Measurements from ENCODE around the gene CRIP1. TPM values are rescaled to one million over a fixed set of nuclear protein-coding genes. Genes with fewer than 3 reads are reported as not detected.

The CRIP1 gene
- total RNA-seq, 1 donor from 2014 or later, result 112 TPM

DNA sequence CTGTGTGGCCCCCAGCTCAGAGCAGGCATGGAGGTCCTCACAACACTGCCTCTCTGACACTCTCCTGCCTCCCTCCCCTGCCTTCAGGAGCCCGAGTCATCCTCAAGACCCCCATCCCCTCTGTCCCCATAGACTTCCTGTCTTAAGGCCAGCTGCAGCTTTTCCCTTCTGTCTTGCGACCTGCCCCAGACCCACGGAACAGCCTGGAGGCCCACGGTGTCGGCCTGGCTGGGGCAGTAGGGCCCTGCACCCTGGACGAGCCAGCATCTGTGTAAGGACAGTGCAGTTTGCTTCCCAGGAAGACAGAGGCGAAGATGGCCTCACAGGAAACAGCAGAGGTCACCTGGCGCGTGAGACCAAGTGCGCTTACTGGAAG is 14.0 kb downstream of the CRIP1 start:
- ATAC-seq (ENCODE audit: low read depth), result no peak
- intact Hi-C loops (cut with micrococcal nuclease), result no loop called here

DNA sequence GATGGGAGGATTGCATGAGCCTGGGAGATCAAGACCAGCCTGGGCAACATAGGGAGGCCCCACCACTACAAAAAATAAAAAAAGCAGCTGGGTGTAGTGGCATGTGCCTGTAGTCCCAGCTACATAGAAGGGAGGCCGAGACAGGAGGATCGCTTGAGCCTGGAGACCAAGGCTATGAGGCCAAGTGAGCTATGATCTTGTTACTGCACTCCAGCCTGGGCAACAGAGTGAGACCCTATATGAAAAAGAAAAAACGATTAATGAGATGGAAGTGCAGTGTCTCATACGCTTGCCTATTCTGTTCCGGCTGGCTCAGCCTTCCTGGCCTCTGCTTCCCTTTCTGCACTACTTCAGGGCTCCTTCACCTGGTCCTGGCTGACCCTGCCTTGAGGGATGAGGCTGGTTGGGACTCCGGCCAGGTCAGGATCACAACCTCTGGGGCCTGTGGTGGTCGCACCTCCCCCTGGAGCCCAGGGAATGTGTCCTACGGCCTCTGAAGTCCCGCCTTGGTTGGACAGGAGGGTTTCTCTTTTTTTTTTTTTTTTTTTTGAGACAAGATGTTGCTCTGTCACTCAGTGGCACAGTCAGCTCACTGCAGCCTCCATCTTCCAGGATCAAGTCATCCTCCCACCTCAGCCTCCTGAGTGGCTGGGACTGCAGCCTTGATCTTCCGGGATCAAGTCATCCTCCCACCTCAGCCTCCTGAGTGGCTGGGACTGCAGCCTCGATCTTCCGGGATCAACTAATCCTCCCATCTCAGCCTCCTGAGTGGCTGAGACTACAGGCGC is 15.0 kb downstream of the CRIP1 start:
- no peak for ATAC-seq (ENCODE audit: low read depth)
- TF ChIP-seq CTCF (IDR thresholded peaks at IDR 0.05), result no peak
- POLR2A ChIA-PET, result no interaction called here
- Mint-ChIP-seq H3K9me3 (no peaks in the 10 kb centered on the region), H3K27ac (no peak overlapping the region), H3K27me3 (peaks cover 4% of the 10 kb centered on the region), H3K36me3 (ENCODE audit: low read depth) (no peaks in the 10 kb centered on the region), H3K4me3 (no peak overlapping the region), H3K4me1 (no peaks in the 10 kb centered on the region)
- intact Hi-C loops (cut with micrococcal nuclease), result no loop called here
- no peak for DNase-seq
- CTCF ChIA-PET, result no interaction called here

More for the DNA sequence above, 14.0 kb downstream of the CRIP1 start:
- no peaks in the 10 kb centered on the region for H3K36me3 Mint-ChIP-seq (ENCODE audit: low read depth)
- H3K4me3 Mint-ChIP-seq, result no peak overlapping the region
- TF ChIP-seq CTCF (IDR thresholded peaks at IDR 0.05), result no peak
- peaks cover 4% of the 10 kb centered on the region for H3K27me3 Mint-ChIP-seq
- no peaks in the 10 kb centered on the region for H3K4me1 Mint-ChIP-seq
- CTCF ChIA-PET, result no interaction called here
- no peaks in the 10 kb centered on the region for H3K9me3 Mint-ChIP-seq
- no peak overlapping the region for H3K27ac Mint-ChIP-seq
- no peak for DNase-seq
- POLR2A ChIA-PET, result no interaction called here

- H3K4me3 Mint-ChIP-seq, result no peak overlapping the region
- no peaks in the 10 kb centered on the region for H3K9me3 Mint-ChIP-seq
- intact Hi-C loops (cut with micrococcal nuclease), result no loop called here
- CTCF ChIA-PET, result no interaction called here
- H3K27me3 Mint-ChIP-seq, result peaks cover 4% of the 10 kb centered on the region
- H3K4me1 Mint-ChIP-seq, result no peaks in the 10 kb centered on the region
- no peak for TF ChIP-seq CTCF (IDR thresholded peaks at IDR 0.05)
- POLR2A ChIA-PET, result no interaction called here
- ATAC-seq (ENCODE audit: low read depth), result no peak
- H3K27ac Mint-ChIP-seq, result no peak overlapping the region
- H3K36me3 Mint-ChIP-seq (ENCODE audit: low read depth), result no peaks in the 10 kb centered on the region
- DNase-seq, result no peak
These were observed 16.0 kb downstream of the CRIP1 start for GRCh38 chr14:105502446-105503295.

- POLR2A ChIA-PET, result no interaction called here
- Mint-ChIP-seq H3K36me3 (ENCODE audit: low read depth) (no peaks in the 10 kb centered on the region), H3K27me3 (peaks cover 7% of the 10 kb centered on the region), H3K27ac (no peak overlapping the region), H3K4me1 (no peaks in the 10 kb centered on the region), H3K9me3 (no peaks in the 10 kb centered on the region), H3K4me3 (no peak overlapping the region)
- no peak for TF ChIP-seq CTCF (IDR thresholded peaks at IDR 0.05)
- CTCF ChIA-PET, result no interaction called here
- ATAC-seq (ENCODE audit: low read depth), result no peak
- intact Hi-C loops (cut with micrococcal nuclease), result no loop called here
- no peak for DNase-seq
These were observed 16.6 kb downstream of the CRIP1 start for GRCh38 chr14:105503296-105503640.

DNA sequence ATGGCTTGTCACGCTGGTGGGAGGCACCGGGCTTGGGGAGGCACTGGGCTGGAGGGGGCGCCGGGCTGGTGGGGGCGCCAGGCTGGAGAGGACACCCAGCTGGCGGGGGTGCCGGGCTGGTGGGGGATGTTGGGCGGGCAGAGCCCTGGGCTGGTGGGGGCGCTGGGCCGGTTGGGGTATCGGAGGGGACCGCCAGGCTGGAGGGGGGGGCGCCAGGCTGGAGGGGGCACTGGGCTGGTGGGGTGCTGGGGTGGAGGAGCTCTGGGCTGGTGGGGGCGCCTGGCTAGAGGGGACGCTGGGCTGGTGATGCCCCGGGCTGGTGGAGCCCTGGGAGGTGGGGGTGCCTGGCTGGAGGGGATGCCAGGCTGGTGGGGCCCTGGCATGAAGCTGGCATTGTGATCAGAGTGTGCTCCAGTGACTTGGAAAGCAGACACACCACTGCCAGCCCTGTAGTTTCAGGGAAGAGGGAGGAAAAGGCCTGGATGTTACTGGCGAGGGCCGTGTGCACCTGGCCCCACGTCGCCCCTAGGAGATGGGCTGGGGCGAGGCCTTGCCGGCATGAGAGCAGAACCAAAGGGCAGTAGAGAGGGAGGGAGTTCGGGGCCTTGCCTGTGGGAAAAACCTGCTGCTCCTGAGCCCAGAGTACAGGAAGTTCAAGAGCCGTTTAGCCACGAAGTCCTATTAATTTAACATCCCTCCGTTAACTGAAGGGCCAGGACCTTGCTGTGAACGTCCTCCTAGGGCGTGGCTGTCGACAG is 17.4 kb downstream of the CRIP1 start:
- intact Hi-C loops (cut with micrococcal nuclease), result no loop called here
- Mint-ChIP-seq H3K9me3 (no peaks in the 10 kb centered on the region), H3K36me3 (ENCODE audit: low read depth) (no peaks in the 10 kb centered on the region), H3K4me3 (no peak overlapping the region), H3K4me1 (no peaks in the 10 kb centered on the region), H3K27ac (no peak overlapping the region), H3K27me3 (peaks cover 11% of the 10 kb centered on the region)
- ATAC-seq (ENCODE audit: low read depth), result no peak
- ChIA-PET CTCF (no interaction called here), POLR2A (no interaction called here)
- TF ChIP-seq CTCF (IDR thresholded peaks at IDR 0.05), result no peak
- no peak for DNase-seq
